Activated CD8-positive, alpha-beta memory T cell treated with anti-CD3 and anti-CD28 coated beads for 36 hours (primary cell): ENCODE data around the gene SPOUT1. TPM values are rescaled to one million over a fixed set of nuclear protein-coding genes. Genes with fewer than 3 reads are reported as not detected.

ENCODE experiments used
- total RNA-seq, 2 experiments: library from RNA; stranded (reverse); gene quantifications; one replicate each; pipeline ENCODE4 v1.2.3, GENCODE V29; 2021

The SPOUT1 gene
- total RNA-seq, 2 experiments from 2014 or later = 130 to 138 TPM

Other genes with a start within 250 kb of the SPOUT1 start
- gene DYNC2I2, start 172.9 kb downstream of the SPOUT1 start, total RNA-seq = 10 to 100 TPM; 56.9 to 59.7 TPM
- 100 to 1,000 TPM; 920 to 929 TPM for gene SET, start 140.6 kb downstream of the SPOUT1 start, total RNA-seq
- 10 to 100 TPM in 1 of 2 experiments, 1 to 10 TPM in 1; 8.4 to 10.2 TPM for gene PKN3, start 127.3 kb downstream of the SPOUT1 start, total RNA-seq
- 10 to 100 TPM; 65.5 to 66.0 TPM for gene ZDHHC12, start 105.7 kb downstream of the SPOUT1 start, total RNA-seq
- 10 to 100 TPM; 16.9 to 17.3 TPM for gene ZER1, start 57.9 kb downstream of the SPOUT1 start, total RNA-seq
- 10 to 100 TPM; 18.7 to 19.6 TPM for gene TBC1D13, start 42.5 kb downstream of the SPOUT1 start, total RNA-seq
- gene ENDOG, start 11.3 kb downstream of the SPOUT1 start, total RNA-seq = 10 to 100 TPM; 24.9 to 27.7 TPM
- gene KYAT1, start 52.2 kb upstream of the SPOUT1 start, total RNA-seq = 10 to 100 TPM; 10.1 to 10.9 TPM
- 10 to 100 TPM; 22.7 to 24.7 TPM for gene LRRC8A, start 52.3 kb upstream of the SPOUT1 start, total RNA-seq
- not detected for gene PHYHD1, start 91.2 kb upstream of the SPOUT1 start, total RNA-seq
- gene DOLK, start 117.8 kb upstream of the SPOUT1 start, total RNA-seq = 10 to 100 TPM; 12.5 to 12.7 TPM
- 100 to 1,000 TPM; 136 to 139 TPM for gene NUP188, start 117.9 kb upstream of the SPOUT1 start, total RNA-seq
- gene SH3GLB2, start 198.5 kb upstream of the SPOUT1 start, total RNA-seq = 10 to 100 TPM; 54.5 to 56.3 TPM
- 10 to 100 TPM; 30.0 to 30.8 TPM for gene MIGA2, start 206.8 kb upstream of the SPOUT1 start, total RNA-seq